Measurements from ENCODE around the gene SNRNP40. TPM values are rescaled to one million over a fixed set of nuclear protein-coding genes. Genes with fewer than 3 reads are reported as not detected.

Gene SNRNP40
- polyA plus RNA-seq, 1 experiment, result 53.1 TPM

DNA sequence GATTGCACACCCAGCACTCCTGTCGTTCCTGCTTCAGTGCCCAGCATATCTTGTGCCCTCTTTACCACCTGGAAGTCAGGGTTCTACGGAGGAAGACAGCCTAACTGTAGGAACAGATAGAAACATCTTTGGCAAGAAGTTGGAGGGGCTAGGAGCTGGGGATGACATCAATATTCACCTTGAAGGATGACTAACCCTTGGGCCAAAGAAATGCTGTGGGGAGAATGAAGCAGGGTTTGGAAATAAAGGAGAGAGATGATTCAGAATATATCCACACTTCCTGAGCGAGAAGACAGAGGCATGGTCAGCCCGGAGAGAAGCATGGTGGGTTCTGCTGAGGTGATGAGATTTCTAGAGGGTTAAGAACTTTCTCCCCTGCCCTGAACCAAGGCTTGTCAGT, 52.3 kb downstream of the SNRNP40 start:
- Histone ChIP-seq H3K4me3 (ENCODE audit: low read depth, low read length) (no peak overlapping the region), H3K27me3 (ENCODE audit: control insufficient read depth, insufficient read depth, low read length) (peaks cover 11% of the 10 kb centered on the region), H3K27ac (ENCODE audit: low read depth, low read length) (no peak overlapping the region), H3K9me3 (ENCODE audit: control insufficient read depth, insufficient read depth, low read length) (no peaks in the 10 kb centered on the region)
- TF ChIP-seq, protein P1, sequence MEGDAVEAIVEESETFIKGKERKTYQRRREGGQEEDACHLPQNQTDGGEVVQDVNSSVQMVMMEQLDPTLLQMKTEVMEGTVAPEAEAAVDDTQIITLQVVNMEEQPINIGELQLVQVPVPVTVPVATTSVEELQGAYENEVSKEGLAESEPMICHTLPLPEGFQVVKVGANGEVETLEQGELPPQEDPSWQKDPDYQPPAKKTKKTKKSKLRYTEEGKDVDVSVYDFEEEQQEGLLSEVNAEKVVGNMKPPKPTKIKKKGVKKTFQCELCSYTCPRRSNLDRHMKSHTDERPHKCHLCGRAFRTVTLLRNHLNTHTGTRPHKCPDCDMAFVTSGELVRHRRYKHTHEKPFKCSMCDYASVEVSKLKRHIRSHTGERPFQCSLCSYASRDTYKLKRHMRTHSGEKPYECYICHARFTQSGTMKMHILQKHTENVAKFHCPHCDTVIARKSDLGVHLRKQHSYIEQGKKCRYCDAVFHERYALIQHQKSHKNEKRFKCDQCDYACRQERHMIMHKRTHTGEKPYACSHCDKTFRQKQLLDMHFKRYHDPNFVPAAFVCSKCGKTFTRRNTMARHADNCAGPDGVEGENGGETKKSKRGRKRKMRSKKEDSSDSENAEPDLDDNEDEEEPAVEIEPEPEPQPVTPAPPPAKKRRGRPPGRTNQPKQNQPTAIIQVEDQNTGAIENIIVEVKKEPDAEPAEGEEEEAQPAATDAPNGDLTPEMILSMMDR (IDR thresholded peaks at IDR 0.05; ENCODE audit: low read depth, low read length), result no peak
- CTCF ChIA-PET, result interaction anchor here (1.4 kb wide), 1 partner anchor 63 kb away, joined by 3 read pairs; no protein-coding TSS in a partner anchor
- no peak for DNase-seq (ENCODE audit: low read depth, low spot score)
- POLR2A ChIA-PET, result no interaction called here

DNA sequence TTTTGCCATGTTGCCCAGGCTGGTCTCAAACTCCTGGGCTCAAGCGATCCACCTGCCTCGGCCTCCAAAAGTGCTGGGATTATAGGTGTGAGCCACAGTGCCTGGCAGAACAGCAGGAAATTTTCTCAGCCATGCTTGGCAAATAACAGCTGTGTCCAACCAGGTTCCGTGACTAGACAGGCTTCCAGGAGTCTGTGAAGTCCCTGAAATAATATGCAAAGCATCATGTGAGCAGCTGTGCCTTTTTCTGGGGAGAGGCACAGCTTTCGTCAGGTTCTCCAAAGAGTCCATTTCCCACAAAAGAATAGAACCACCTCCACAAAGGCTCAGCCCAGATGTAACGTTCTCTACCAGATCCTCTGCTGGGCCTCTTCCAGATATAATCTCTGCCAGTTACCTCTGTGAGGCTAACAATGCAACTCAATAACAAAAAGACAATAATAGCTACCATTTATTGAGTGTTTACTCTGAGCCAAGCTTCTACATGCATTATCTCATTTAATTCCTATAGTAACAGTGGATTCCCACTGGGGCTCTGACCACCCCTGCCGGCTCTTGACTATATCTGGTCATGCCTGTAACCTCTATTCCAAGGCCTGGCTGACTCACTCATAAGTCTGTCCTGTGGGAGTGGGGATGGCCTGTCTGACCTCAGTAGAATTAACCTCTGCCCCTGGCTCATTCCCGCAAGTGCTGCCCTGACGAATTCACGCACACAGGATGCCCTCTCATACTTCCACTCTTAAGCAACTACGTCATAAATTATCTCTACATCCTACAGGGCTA, 52.9 kb downstream of the SNRNP40 start:
- TF ChIP-seq, protein P1 (IDR thresholded peaks at IDR 0.05; ENCODE audit: low read depth, low read length), result no peak
- Histone ChIP-seq H3K9me3 (ENCODE audit: control insufficient read depth, insufficient read depth, low read length) (no peaks in the 10 kb centered on the region), H3K27me3 (ENCODE audit: control insufficient read depth, insufficient read depth, low read length) (peaks cover 16% of the 10 kb centered on the region), H3K4me3 (ENCODE audit: low read depth, low read length) (no peak overlapping the region), H3K27ac (ENCODE audit: low read depth, low read length) (no peak overlapping the region)
- DNase-seq (ENCODE audit: low read depth, low spot score), result no peak
- ChIA-PET POLR2A (no interaction called here), CTCF (interaction anchor here (1.4 kb wide), 1 partner anchor 63 kb away, joined by 3 read pairs; no protein-coding TSS in a partner anchor)

DNA sequence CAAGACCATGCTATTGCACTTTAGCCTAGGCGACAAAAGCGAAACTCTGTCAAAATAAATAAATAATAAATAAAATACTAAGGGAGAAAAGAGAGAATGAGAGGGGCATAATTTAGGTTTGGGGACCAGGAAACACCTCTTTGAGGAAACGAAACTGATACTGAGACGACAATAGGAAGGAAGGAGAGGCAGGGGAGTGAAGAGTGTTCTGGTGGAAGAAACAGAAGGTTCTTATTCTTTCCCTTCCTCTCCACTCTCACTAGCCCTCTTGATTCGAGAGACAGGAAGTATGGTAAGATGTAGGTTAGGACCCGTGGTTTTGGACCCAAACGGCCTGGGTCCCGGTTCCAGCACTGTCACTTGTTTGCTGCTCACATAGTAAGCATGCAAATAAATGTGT, 55.3 kb downstream of the SNRNP40 start:
- H3K27me3 ChIP-seq (ENCODE audit: control insufficient read depth, insufficient read depth, low read length), result peaks cover 36% of the 10 kb centered on the region
- no peaks in the 10 kb centered on the region for H3K9me3 ChIP-seq (ENCODE audit: control insufficient read depth, insufficient read depth, low read length)
- CTCF ChIA-PET, result no interaction called here
- H3K4me3 ChIP-seq (ENCODE audit: low read depth, low read length), result no peak overlapping the region
- no peak overlapping the region for H3K27ac ChIP-seq (ENCODE audit: low read depth, low read length)
- TF ChIP-seq, protein P1 (IDR thresholded peaks at IDR 0.05; ENCODE audit: low read depth, low read length), result no peak
- POLR2A ChIA-PET, result no interaction called here
- no peak for DNase-seq (ENCODE audit: low read depth, low spot score)

DNA sequence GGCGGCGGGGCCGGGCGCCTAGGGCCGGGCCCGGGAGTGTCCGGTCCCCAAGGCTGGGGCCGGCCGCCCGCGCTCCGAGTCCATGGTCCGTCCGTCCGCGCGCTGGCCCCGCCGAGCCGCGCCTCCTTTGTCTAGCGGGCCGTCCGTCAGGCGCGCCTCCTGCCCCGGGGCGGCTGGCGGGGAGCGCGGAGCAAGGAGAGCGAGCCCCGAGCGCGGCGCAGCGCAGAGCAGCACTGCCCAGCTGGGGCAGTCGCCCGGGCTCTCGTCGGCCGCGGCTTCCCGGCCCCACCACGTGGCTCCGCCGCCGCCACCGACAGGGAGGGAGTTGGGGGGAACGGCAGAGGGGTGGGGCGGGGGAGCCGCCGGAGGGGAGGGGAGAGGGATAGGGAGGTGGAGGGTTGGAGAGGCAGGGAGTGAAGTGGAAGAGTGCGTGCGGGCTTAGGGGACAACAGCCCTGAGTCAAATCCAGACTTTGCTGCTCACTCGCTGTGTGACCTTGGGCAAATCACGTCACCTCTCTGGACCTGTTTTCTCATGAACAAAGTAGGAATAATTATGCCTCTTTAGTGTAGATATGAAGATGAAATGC, 56.8 kb downstream of the SNRNP40 start, which contains the start of gene NKAIN1:
Gene NKAIN1 (minus strand): TSS at position 235 of the 589 bp plus-strand sequence. CDS start 340 bp downstream, outside the sequence.
- POLR2A ChIA-PET, result interaction anchor here (0.6 kb wide), 1 partner anchor 120 kb away, joined by 3 read pairs; no protein-coding TSS in a partner anchor
- peaks cover 46% of the 10 kb centered on the region for H3K27me3 ChIP-seq (ENCODE audit: control insufficient read depth, insufficient read depth, low read length)

More for the DNA sequence above, 56.8 kb downstream of the SNRNP40 start, which contains the start of gene NKAIN1:
- Histone ChIP-seq H3K27ac (ENCODE audit: low read depth, low read length) (no peak within 1 kb of the TSS), H3K4me3 (ENCODE audit: low read depth, low read length) (peak within 1 kb of the TSS; percentile 41), H3K9me3 (ENCODE audit: control insufficient read depth, insufficient read depth, low read length) (no peaks in the 10 kb centered on the region)
- no peak for DNase-seq (ENCODE audit: low read depth, low spot score)
- TF ChIP-seq, protein P1 (IDR thresholded peaks at IDR 0.05; ENCODE audit: low read depth, low read length), result no peak
- CTCF ChIA-PET, result no interaction called here

Data from AG04450 (cell line).